SK-N-SH treated with all-trans-retinoic acid at 6 μM for 48 hours (cell line): ENCODE results near the gene MORF4L1.

ENCODE experiments used
- ATAC-seq: fragments of 200-7000 bp; cut with Tn5 transposase; 3 replicates; pipeline ENCODE4 v1.9.1; 2020; ENCODE audit warnings: mild to moderate bottlenecking, moderate library complexity
- BACH2 ChIP-seq: fragments of 250-450 bp; sonication (Bioruptor Pico); IDR thresholded peaks from 2 replicates; pipeline ENCODE4 v1.9.0; 2021; ENCODE audit warnings: mild to moderate bottlenecking, borderline replicate concordance
- CREB5 ChIP-seq: fragments of 250-450 bp; sonication (Bioruptor Pico); IDR thresholded peaks from 2 replicates; pipeline ENCODE4 v1.5.1; 2020; ENCODE audit warnings: low read depth, mild to moderate bottlenecking, moderate library complexity
- CSDC2 ChIP-seq: fragments of 250-450 bp; sonication (Bioruptor Pico); IDR thresholded peaks from 2 replicates; pipeline ENCODE4 v1.5.0; 2020; ENCODE audit warnings: mild to moderate bottlenecking, moderate library complexity
- ESRRG ChIP-seq: fragments of 250-450 bp; sonication (Bioruptor Pico); IDR thresholded peaks from 2 replicates; pipeline ENCODE4 v1.6.1; 2021; ENCODE audit warnings: mild to moderate bottlenecking
- GLIS3 ChIP-seq: fragments of 250-450 bp; sonication (Bioruptor Pico); IDR thresholded peaks from 2 replicates; pipeline ENCODE4 v1.5.0; 2020; ENCODE audit warnings: mild to moderate bottlenecking, moderate library complexity
- ISL1 ChIP-seq: fragments of 250-450 bp; sonication (Bioruptor Pico); IDR thresholded peaks from 2 replicates; pipeline ENCODE4 v2.1.2; 2022; ENCODE audit warnings: mild to moderate bottlenecking, moderate library complexity
- OSR1 ChIP-seq: fragments of 250-450 bp; sonication (Bioruptor Pico); IDR thresholded peaks from 2 replicates; pipeline ENCODE4 v1.8.0; 2022; ENCODE audit warnings: moderate library complexity, mild to moderate bottlenecking, inconsistent platforms
- PATZ1 ChIP-seq: fragments of 250-450 bp; sonication (Bioruptor Pico); IDR thresholded peaks from 2 replicates; pipeline ENCODE4 v1.8.0; 2020; ENCODE audit warnings: mild to moderate bottlenecking, moderate library complexity, borderline replicate concordance
- POU6F1 ChIP-seq: fragments of 250-450 bp; sonication (Bioruptor Pico); IDR thresholded peaks from 2 replicates; pipeline ENCODE4 v1.8.0; 2021; ENCODE audit warnings: low read depth, mild to moderate bottlenecking, moderate library complexity, borderline replicate concordance
- PPARA ChIP-seq: fragments of 250-450 bp; sonication (Bioruptor Pico); IDR thresholded peaks from 2 replicates; pipeline ENCODE4 v1.5.0; 2020; ENCODE audit warnings: mild to moderate bottlenecking, borderline replicate concordance
- RARB ChIP-seq: fragments of 250-450 bp; sonication (Bioruptor Pico); IDR thresholded peaks from 2 replicates; pipeline ENCODE4 v1.8.0; 2021; ENCODE audit warnings: mild to moderate bottlenecking, moderate library complexity
- SNAI2 ChIP-seq: fragments of 250-450 bp; sonication (Bioruptor Pico); IDR thresholded peaks from 2 replicates; pipeline ENCODE4 v1.5.0; 2020; ENCODE audit warnings: mild to moderate bottlenecking, moderate library complexity
- TCF4 ChIP-seq: fragments of 250-450 bp; sonication (Bioruptor Pico); IDR thresholded peaks from 2 replicates; pipeline ENCODE4 v1.8.0; 2021; ENCODE audit warnings: mild to moderate bottlenecking, moderate library complexity, borderline replicate concordance
- TOX ChIP-seq: fragments of 250-450 bp; sonication (Bioruptor Pico); IDR thresholded peaks from 2 replicates; pipeline ENCODE4 v1.8.0; 2021; ENCODE audit warnings: mild to moderate bottlenecking, moderate library complexity, borderline replicate concordance
- TSHZ2 ChIP-seq: fragments of 250-450 bp; sonication (Bioruptor Pico); IDR thresholded peaks from 2 replicates; pipeline ENCODE4 v1.5.0; 2020; ENCODE audit warnings: mild to moderate bottlenecking, moderate library complexity
- ZC3H10 ChIP-seq: fragments of 250-450 bp; sonication (Bioruptor Pico); IDR thresholded peaks from 2 replicates; pipeline ENCODE4 v1.5.1; 2021; ENCODE audit warnings: mild to moderate bottlenecking, moderate library complexity
- ZFP3 ChIP-seq: fragments of 250-450 bp; sonication (Bioruptor Pico); IDR thresholded peaks from 2 replicates; pipeline ENCODE4 v1.5.0; 2020; ENCODE audit warnings: mild to moderate bottlenecking, moderate library complexity
- ZNF565 ChIP-seq: fragments of 450-650 bp; formaldehyde crosslinking; conservative IDR thresholded peaks from 2 replicates; pipeline ENCODE4 v1.5.0; 2020; ENCODE audit warnings: low read depth, mild to moderate bottlenecking, moderate library complexity
- ZNF70 ChIP-seq: fragments of 450-650 bp; formaldehyde crosslinking; IDR thresholded peaks from 2 replicates; pipeline ENCODE4 v1.5.0; 2020; ENCODE audit warnings: mild to moderate bottlenecking, moderate library complexity
- ZNF8 ChIP-seq: fragments of 450-650 bp; formaldehyde crosslinking; IDR thresholded peaks from 2 replicates; pipeline ENCODE4 v1.5.0; 2020; ENCODE audit warnings: mild to moderate bottlenecking, moderate library complexity

Gene MORF4L1

GRCh38 chr15:78921940-78922339 is 49.2 kb downstream of the MORF4L1 start:
- TF ChIP-seq BACH2 (CRISPR knock-in tag) (no peak), CSDC2 (CRISPR knock-in tag) (no peak), ESRRG (CRISPR knock-in tag) (no peak), TSHZ2 (CRISPR knock-in tag) (no peak), ZNF8 (CRISPR knock-in tag) (no peak), TOX (CRISPR knock-in tag) (no peak), GLIS3 (CRISPR knock-in tag) (no peak), ISL1 (CRISPR knock-in tag) (no peak), OSR1 (CRISPR knock-in tag) (no peak), PATZ1 (CRISPR knock-in tag) (no peak), RARB (CRISPR knock-in tag) (no peak), SNAI2 (no peak)

GRCh38 chr15:78922527-78922926 is 49.8 kb downstream of the MORF4L1 start:
- no peak for TF ChIP-seq TCF4 (CRISPR knock-in tag)
- TF ChIP-seq TSHZ2 (CRISPR knock-in tag): no peak
- no peak for TF ChIP-seq PPARA (CRISPR knock-in tag)
- TF ChIP-seq ZNF565: no peak
- no peak for TF ChIP-seq PATZ1 (CRISPR knock-in tag)
- TF ChIP-seq ZNF70 (CRISPR knock-in tag): no peak
- ATAC-seq: no peak

More at GRCh38 chr15:78921940-78922339, 49.2 kb downstream of the MORF4L1 start:
- ATAC-seq: no peak

GRCh38 chr15:78923015-78923414 is 50.3 kb downstream of the MORF4L1 start:
- ATAC-seq: no peak
- TF ChIP-seq CREB5 (no peak), OSR1 (CRISPR knock-in tag) (no peak), BACH2 (CRISPR knock-in tag) (no peak), TCF4 (CRISPR knock-in tag) (no peak), ZNF70 (CRISPR knock-in tag) (no peak), ZC3H10 (CRISPR knock-in tag) (no peak), POU6F1 (CRISPR knock-in tag) (no peak), ZFP3 (CRISPR knock-in tag) (no peak)
- TF ChIP-seq, all 23 proteins: peak for 0
